IPS-NIHi7 (cell line): ENCODE results near the gene OSGIN1.

Experiments
- DNase-seq: peaks from one replicate; pipeline ENCODE4 v3.0.0; 2012; ENCODE audit warnings: mixed read lengths; ENCODE audit errors: extremely low spot score

OSGIN1 gene

DNA sequence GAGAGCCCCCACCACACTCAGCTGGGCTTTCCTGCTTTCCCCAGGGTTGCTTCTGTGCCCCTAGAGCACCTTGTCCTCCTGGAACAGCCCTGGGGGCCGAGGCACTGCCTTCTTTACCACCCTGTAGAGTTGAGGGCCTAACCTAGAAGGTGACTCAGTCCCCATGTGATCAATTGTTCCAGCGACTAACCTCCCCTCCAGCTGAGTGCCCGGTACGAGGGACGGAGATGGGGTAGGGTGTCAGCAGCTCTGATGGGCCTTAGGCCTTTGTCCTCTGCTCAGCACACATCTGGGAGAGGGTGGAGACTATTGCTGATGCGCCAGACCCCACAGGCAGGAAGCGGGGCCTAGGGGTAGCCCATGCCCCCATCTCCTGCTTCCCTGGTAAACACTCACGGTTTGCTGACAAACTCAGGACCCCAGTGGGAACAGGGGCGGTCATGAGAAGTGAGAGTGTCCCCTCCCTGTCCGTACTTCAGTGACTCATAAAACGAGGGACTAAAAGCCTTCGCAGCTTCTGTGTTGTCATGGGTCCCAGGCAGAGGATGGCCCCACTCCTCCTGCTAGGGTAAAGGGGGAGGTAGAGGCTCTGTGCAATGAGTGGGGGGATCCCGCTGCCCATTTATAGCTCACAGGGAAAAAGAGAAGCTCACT lies 48.1 kb downstream of the OSGIN1 start:
- no peak for DNase-seq

- DNase-seq, result no peak
These were observed 48.7 kb downstream of the OSGIN1 start for GRCh38 chr16:84001726-84002125.

- DNase-seq, result no peak
These were observed 50.0 kb downstream of the OSGIN1 start for GRCh38 chr16:84003038-84003437.

GRCh38 chr16:84004442-84004841 lies 51.4 kb downstream of the OSGIN1 start:
- DNase-seq, result no peak

DNA sequence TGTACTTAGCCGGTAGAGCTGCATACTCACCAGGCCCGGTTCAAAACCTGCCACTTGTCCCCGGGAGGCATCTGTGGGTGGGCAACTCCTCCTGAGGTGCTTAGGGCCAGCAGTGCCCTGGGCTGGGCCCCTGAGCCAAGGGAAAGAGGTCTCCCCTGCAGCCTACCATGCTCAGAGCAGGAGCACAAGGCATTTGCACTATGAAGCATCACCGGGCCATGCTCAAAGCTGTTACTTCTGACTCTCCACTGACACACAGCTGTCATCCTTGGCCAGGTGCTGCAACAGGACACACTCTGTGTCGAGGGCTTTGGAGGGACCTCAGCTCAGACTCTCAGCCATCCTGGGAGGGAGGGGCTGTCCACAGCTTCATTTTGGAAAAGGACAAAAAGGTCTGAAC lies 52.4 kb downstream of the OSGIN1 start:
- no peak for DNase-seq

GRCh38 chr16:84007520-84007919 lies 54.5 kb downstream of the OSGIN1 start:
- DNase-seq, result no peak

DNA sequence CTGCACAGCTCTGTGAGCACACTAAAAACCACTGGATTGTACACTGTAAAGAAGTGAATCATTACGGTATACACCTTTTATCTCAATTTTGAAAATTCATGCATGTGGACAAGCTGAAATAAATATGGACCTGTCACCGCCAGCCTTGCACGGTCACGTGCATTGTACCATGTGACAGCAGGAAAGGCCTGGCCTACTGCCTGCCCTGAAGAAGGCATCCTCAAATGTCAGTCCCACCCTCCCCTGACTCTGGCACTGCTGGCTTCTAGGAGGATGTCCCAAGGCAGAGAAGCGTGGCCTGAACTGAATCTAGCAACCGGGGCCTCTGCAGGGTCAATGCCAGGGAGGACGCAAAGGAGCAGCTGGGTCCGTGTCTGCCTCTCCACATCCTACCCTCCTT lies 54.9 kb downstream of the OSGIN1 start:
- no peak for DNase-seq

DNA sequence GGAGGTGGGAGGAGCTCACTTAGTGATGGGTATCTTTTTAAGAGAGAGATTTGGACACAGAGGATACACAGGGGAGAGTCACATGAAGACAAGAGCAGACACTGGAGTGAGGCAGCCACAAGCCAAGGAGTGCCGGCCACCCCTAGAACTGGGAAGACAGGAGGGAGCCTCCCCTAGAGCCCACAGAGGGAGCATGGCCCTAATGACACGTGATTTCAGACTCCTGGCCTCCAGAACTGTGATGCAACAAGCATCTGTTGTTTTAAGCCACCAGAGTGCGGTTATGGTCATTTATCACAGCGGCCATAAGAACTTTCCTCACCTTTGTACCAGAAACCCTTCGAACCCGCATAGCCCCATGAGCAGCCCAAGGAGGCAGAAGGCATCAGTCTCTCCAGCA lies 56.2 kb downstream of the OSGIN1 start:
- no peak for DNase-seq

GRCh38 chr16:84013787-84014569 lies 60.9 kb downstream of the OSGIN1 start:
- DNase-seq, result peak; percentile 96

- DNase-seq, result no peak
These were observed 61.7 kb downstream of the OSGIN1 start for GRCh38 chr16:84014570-84015327.

DNA sequence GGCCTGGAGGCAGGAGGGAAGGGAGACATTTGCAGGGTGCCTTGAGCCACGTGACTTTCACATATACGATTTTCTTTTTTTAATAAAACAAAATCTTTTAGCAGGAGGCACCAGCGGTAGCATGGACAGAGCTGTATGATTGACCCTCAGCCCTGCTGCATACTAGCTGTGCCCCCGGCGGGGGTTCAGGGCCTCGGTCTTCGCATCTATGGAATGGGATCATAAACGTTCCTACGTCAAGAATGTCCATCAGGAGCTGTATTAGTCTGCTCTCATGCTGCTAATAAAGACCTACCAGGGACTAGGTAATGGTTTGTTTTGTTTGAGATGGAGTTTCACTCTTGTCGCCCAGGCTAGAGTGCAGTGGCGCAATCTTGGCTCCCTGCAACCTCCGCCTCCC lies 62.4 kb downstream of the OSGIN1 start:
- DNase-seq, result no peak
